Peyer's patch (tissue), 4 donors: ENCODE results near the gene SPG21. TPM values are rescaled to one million over a fixed set of nuclear protein-coding genes. Genes with fewer than 3 reads are reported as not detected.
A peak's percentile ranks its signal among the peaks of the same experiment; 100 is the strongest.
"Not testable (repeated sequence)": the region's sequence is repeated elsewhere in the genome, so short reads cannot be mapped to it uniquely, and the experiment has no call there.

Experiments used
- DNase-seq, 3 donors: peaks; one replicate each; pipeline ENCODE4 v3.0.0-alpha.2; 2017 to 2019
- H3K27ac ChIP-seq, 4 donors: fragments of 200-600 bp; sonication (generic); one replicate each; pipeline ENCODE4 v1.5.1; 2016 to 2019
- H3K27me3 ChIP-seq, 2 donors: fragments of 200-600 bp; sonication (generic); one replicate each; pipeline ENCODE4 v1.5.1; 2019
- H3K36me3 ChIP-seq, 3 donors: fragments of 200-600 bp; sonication (generic); one replicate each; pipeline ENCODE4 v1.5.1; 2016 to 2019
- H3K4me1 ChIP-seq, 4 donors: fragments of 200-600 bp; sonication (generic); one replicate each; pipeline ENCODE4 v1.5.1; 2016 to 2019
- H3K4me3 ChIP-seq, 4 donors: fragments of 200-600 bp; sonication (generic); 1 replicate in 3 of 4; 2 replicates in 1 of 4; pipeline ENCODE4 v1.5.1; 2016 to 2019; ENCODE audit warnings: mild to moderate bottlenecking in 1 of 4
- H3K9me3 ChIP-seq, 4 donors: fragments of 200-600 bp; sonication (generic); one replicate each; pipeline ENCODE4 v1.5.1; 2016 to 2019; ENCODE audit warnings: mild to moderate bottlenecking in 1 of 4
- CTCF ChIP-seq, 6 experiments: fragments of 450-650 bp in 4 of 6; fragments of 200-600 bp in 2 of 6; sonication (generic) in 1 of 6; IDR thresholded peaks; one replicate each; pipeline ENCODE4 v1.5.1; 2017 to 2019; ENCODE audit warnings: antibody characterized with exemption in 6 of 6, mild to moderate bottlenecking in 3 of 6, moderate library complexity in 1 of 6
- POLR2A ChIP-seq, 2 donors: fragments of 450-650 bp; IDR thresholded peaks; one replicate each; pipeline ENCODE4 v1.5.1; 2017; ENCODE audit warnings: antibody characterized with exemption in 2 of 2, mild to moderate bottlenecking in 2 of 2, moderate library complexity in 2 of 2
- total RNA-seq, 4 donors: library from RNA; depleted of rRNA; stranded (reverse); fragments of >200 nt; gene quantifications; one replicate each; pipeline ENCODE4 v1.1.0, GENCODE V29; 2016

Gene SPG21
- total RNA-seq, 4 donors from 2014 or later: 65.6 to 85.0 (median 70.3) TPM

GRCh38 chr15:65027593-65027992 lies 37.9 kb upstream of the SPG21 start:
- no peaks in the 10 kb centered on the region for H3K27me3 ChIP-seq
- peaks cover 0 to 41% (median 0%) of the 10 kb centered on the region in 3 donors for H3K36me3 ChIP-seq
- peak overlapping the region in 1 of 4 donors; percentile 74 for H3K4me3 ChIP-seq

DNA sequence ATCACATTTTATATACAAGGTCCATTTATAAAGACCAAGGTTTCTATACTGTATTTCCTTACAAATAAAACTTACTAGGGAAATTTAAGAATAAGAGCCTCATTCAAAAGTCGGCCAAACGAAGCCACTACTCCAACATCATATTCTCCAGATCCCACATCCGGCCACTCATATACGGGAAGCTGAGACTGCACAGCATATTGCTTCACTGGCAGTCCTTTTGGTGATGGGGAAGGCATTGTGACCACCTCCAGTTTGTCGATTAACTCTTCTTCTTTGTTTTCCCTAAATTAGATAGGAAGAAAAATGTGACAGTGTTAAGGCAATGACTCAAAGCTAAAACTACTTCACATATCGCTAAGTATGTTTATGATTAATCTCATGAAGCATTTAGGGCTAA lies 37.0 kb upstream of the SPG21 start:
- H3K36me3 ChIP-seq: peaks cover 0 to 48% (median 0%) of the 10 kb centered on the region in 3 donors
- H3K9me3 ChIP-seq: no peaks in the 10 kb centered on the region
- H3K27me3 ChIP-seq: no peaks in the 10 kb centered on the region
- no peak overlapping the region for H3K27ac ChIP-seq
- no peak overlapping the region for H3K4me3 ChIP-seq
- peaks cover 0 to 10% (median 5%) of the 10 kb centered on the region in 4 donors for H3K4me1 ChIP-seq
- no peak for TF ChIP-seq CTCF (IDR thresholded peaks at IDR 0.05)
- TF ChIP-seq POLR2A (IDR thresholded peaks at IDR 0.05): no peak
- no peak for DNase-seq

More at GRCh38 chr15:65027593-65027992, 37.9 kb upstream of the SPG21 start:
- TF ChIP-seq CTCF (IDR thresholded peaks at IDR 0.05): no peak
- TF ChIP-seq POLR2A (IDR thresholded peaks at IDR 0.05): no peak
- Histone ChIP-seq H3K27ac (no peak overlapping the region), H3K4me1 (peaks cover 0 to 11% (median 5%) of the 10 kb centered on the region in 4 donors), H3K9me3 (no peaks in the 10 kb centered on the region)
- DNase-seq: no peak

DNA sequence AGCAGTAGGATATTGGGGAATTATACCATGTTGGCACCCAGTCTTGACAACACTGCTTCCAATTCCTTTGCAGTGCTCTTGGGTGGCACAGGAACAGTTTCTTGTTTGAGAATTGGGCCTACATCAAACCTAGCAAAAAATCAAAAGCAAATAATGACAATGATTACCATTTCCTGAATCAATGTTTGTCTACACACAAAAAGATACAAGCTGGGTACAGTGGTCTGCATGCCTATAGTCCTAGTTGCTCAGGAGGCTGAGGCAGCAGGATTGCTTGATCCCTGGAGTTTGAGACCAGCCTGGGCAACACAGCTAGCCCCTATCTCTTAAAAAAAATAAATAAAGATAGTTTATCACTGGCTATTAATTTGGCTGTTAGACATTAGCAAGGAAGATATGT lies 31.8 kb upstream of the SPG21 start:
- H3K4me3 ChIP-seq: no peak overlapping the region
- H3K27me3 ChIP-seq: no peaks in the 10 kb centered on the region
- TF ChIP-seq POLR2A (IDR thresholded peaks at IDR 0.05): no peak
- TF ChIP-seq CTCF (IDR thresholded peaks at IDR 0.05): no peak
- H3K9me3 ChIP-seq: no peaks in the 10 kb centered on the region
- H3K36me3 ChIP-seq: peaks cover 0 to 90% (median 0%) of the 10 kb centered on the region in 3 donors
- DNase-seq: no peak
- no peak overlapping the region for H3K27ac ChIP-seq
- no peaks in the 10 kb centered on the region for H3K4me1 ChIP-seq

DNA sequence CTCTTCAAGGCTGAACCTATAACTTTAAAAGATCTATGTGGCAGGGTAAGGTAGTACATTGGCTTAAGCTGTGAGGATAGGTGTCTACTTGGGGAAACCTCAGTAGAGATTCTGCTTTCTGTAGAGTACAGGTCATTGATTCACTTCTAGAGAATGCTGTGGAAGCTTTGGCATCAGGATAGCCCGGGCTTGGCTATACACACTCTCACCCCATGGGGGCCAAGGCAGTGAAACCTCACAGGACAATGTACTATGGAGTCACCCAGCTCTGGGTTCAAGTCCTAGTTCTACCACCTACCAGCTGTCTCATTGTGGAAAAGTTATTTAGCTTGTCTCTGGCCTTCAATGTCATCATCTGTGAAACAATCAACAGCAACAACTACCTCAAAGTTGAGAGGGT lies 30.7 kb upstream of the SPG21 start:
- Histone ChIP-seq H3K4me3 (no peak overlapping the region), H3K4me1 (no peaks in the 10 kb centered on the region), H3K27ac (no peak overlapping the region), H3K9me3 (no peaks in the 10 kb centered on the region), H3K36me3 (peaks cover 0 to 90% (median 0%) of the 10 kb centered on the region in 3 donors), H3K27me3 (no peaks in the 10 kb centered on the region)
- no peak for TF ChIP-seq POLR2A (IDR thresholded peaks at IDR 0.05)
- no peak for TF ChIP-seq CTCF (IDR thresholded peaks at IDR 0.05)
- no peak for DNase-seq

DNA sequence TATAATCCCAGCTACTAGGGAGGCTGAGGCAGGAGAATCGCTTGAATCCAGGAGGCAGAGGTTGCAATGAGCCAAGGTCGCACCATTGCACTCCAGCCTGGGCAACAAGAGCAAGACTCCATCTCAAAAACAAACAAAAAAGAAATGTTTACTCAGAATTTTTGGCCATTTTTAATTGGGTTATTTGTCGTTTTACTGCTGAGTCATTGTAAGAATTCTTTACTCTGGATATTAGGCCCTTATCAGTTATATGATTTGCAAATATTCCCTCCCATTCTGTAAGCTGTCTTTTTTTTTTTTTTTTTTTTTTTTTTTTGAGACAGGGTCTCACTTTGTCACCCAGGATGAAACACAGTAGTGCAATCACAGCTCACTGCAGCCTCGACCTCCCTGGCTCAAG lies 21.5 kb upstream of the SPG21 start:
- H3K36me3 ChIP-seq: peaks cover 0 to 50% (median 0%) of the 10 kb centered on the region in 3 donors
- H3K27ac ChIP-seq, H3K4me3 ChIP-seq, H3K4me1 ChIP-seq, H3K27me3 ChIP-seq, H3K9me3 ChIP-seq, DNase-seq: not testable (repeated sequence)

GRCh38 chr15:65008983-65009382 lies 19.3 kb upstream of the SPG21 start:
- no peak overlapping the region for H3K27ac ChIP-seq
- no peak for DNase-seq
- no peaks in the 10 kb centered on the region for H3K27me3 ChIP-seq
- no peak for TF ChIP-seq POLR2A (IDR thresholded peaks at IDR 0.05)
- TF ChIP-seq CTCF (IDR thresholded peaks at IDR 0.05): no peak
- no peaks in the 10 kb centered on the region for H3K4me1 ChIP-seq
- H3K4me3 ChIP-seq: no peak overlapping the region
- peaks cover 0 to 34% (median 0%) of the 10 kb centered on the region in 3 donors for H3K36me3 ChIP-seq
- H3K9me3 ChIP-seq: no peaks in the 10 kb centered on the region
